CD1c-positive myeloid dendritic cell (primary cell): ENCODE data around the gene CLDN6.
A peak's percentile ranks its signal among the peaks of the same experiment; 100 is the strongest.

Source experiments
- DNase-seq: peaks from one replicate; pipeline ENCODE4 v3.0.0-alpha.2; 2016; ENCODE audit errors: extremely low spot score

The CLDN6 gene

GRCh38 chr16:2971985-2972784 is 45.8 kb downstream of the CLDN6 start:
- no peak for DNase-seq

GRCh38 chr16:2971134-2971984 is 46.6 kb downstream of the CLDN6 start:
- no peak for DNase-seq

GRCh38 chr16:2970563-2970962 is 47.4 kb downstream of the CLDN6 start:
- no peak for DNase-seq

GRCh38 chr16:2969545-2970521 is 48.1 kb downstream of the CLDN6 start:
- peak; percentile 91 for DNase-seq

GRCh38 chr16:2968738-2969544 is 49.0 kb downstream of the CLDN6 start, which contains the start of gene PAQR4:
Gene PAQR4, plus strand, starts transcription at chr16:2969348. Its CDS starts 327 bp downstream, at chr16:2969675.
- DNase-seq = peak; percentile 97

- peak; percentile 45 for DNase-seq
Observed at GRCh38 chr16:2968368-2968737, 49.6 kb downstream of the CLDN6 start.

- no peak for DNase-seq
Observed at GRCh38 chr16:2967721-2968161, 50.2 kb downstream of the CLDN6 start.

GRCh38 chr16:2967211-2967631 is 50.8 kb downstream of the CLDN6 start:
- no peak for DNase-seq

- peak; percentile 55 for DNase-seq
Observed at GRCh38 chr16:2966808-2967191, 51.2 kb downstream of the CLDN6 start.

- DNase-seq = no peak
Observed at GRCh38 chr16:2966043-2966807, 51.8 kb downstream of the CLDN6 start.
